ENCODE data around the gene BACE2. TPM values are rescaled to one million over a fixed set of nuclear protein-coding genes. Genes with fewer than 3 reads are reported as not detected.

BACE2 gene
- total RNA-seq, 1 donor from 2014 or later: 16.0 TPM

- Histone ChIP-seq H3K4me1 (peaks cover 11% of the 10 kb centered on the region), H3K27ac (replicated peaks) (no peak overlapping the region), H3K9me3 (replicated peaks) (no peaks in the 10 kb centered on the region), H3K27me3 (ENCODE audit: low read depth) (peaks cover 46% of the 10 kb centered on the region), H3K4me3 (no peak overlapping the region), H3K36me3 (no peaks in the 10 kb centered on the region)
- no peak for TF ChIP-seq CTCF (IDR thresholded peaks at IDR 0.05; ENCODE audit: borderline replicate concordance)
- intact Hi-C loops (cut with micrococcal nuclease): no loop called here
- no peak for DNase-seq
Observed at GRCh38 chr21:41141031-41141457, 26.9 kb upstream of the BACE2 start.

- Histone ChIP-seq H3K27ac (replicated peaks) (no peak overlapping the region), H3K4me3 (no peak overlapping the region), H3K27me3 (ENCODE audit: low read depth) (peaks cover 40% of the 10 kb centered on the region), H3K36me3 (no peaks in the 10 kb centered on the region), H3K9me3 (replicated peaks) (no peaks in the 10 kb centered on the region), H3K4me1 (peaks cover 11% of the 10 kb centered on the region)
- DNase-seq: no peak
- no peak for TF ChIP-seq CTCF (IDR thresholded peaks at IDR 0.05; ENCODE audit: borderline replicate concordance)
- intact Hi-C loops (cut with micrococcal nuclease): no loop called here
Observed at GRCh38 chr21:41142051-41142795, 25.7 kb upstream of the BACE2 start.

GRCh38 chr21:41143596-41144325, 24.2 kb upstream of the BACE2 start:
- Histone ChIP-seq H3K27me3 (ENCODE audit: low read depth) (peaks cover 31% of the 10 kb centered on the region), H3K4me1 (peaks cover 16% of the 10 kb centered on the region), H3K9me3 (replicated peaks) (no peaks in the 10 kb centered on the region), H3K36me3 (no peaks in the 10 kb centered on the region), H3K4me3 (no peak overlapping the region), H3K27ac (replicated peaks) (no peak overlapping the region)
- DNase-seq: no peak
- no peak for TF ChIP-seq CTCF (IDR thresholded peaks at IDR 0.05; ENCODE audit: borderline replicate concordance)
- intact Hi-C loops (cut with micrococcal nuclease): no loop called here

- Histone ChIP-seq H3K4me3 (no peak overlapping the region), H3K9me3 (replicated peaks) (no peaks in the 10 kb centered on the region), H3K36me3 (no peaks in the 10 kb centered on the region), H3K4me1 (peaks cover 10% of the 10 kb centered on the region), H3K27me3 (ENCODE audit: low read depth) (peaks cover 30% of the 10 kb centered on the region), H3K27ac (replicated peaks) (no peak overlapping the region)
- intact Hi-C loops (cut with micrococcal nuclease): no loop called here
- DNase-seq: no peak
- TF ChIP-seq CTCF (IDR thresholded peaks at IDR 0.05; ENCODE audit: borderline replicate concordance): no peak
Observed at GRCh38 chr21:41147096-41147978, 20.6 kb upstream of the BACE2 start.

GRCh38 chr21:41147979-41148355, 20.0 kb upstream of the BACE2 start:
- no peak for DNase-seq
- Histone ChIP-seq H3K4me1 (peaks cover 9% of the 10 kb centered on the region), H3K4me3 (no peak overlapping the region), H3K27ac (replicated peaks) (no peak overlapping the region), H3K9me3 (replicated peaks) (no peaks in the 10 kb centered on the region), H3K36me3 (no peaks in the 10 kb centered on the region), H3K27me3 (ENCODE audit: low read depth) (peaks cover 30% of the 10 kb centered on the region)
- intact Hi-C loops (cut with micrococcal nuclease): no loop called here
- TF ChIP-seq CTCF (IDR thresholded peaks at IDR 0.05; ENCODE audit: borderline replicate concordance): no peak

All from left ventricle myocardium inferior (tissue), 1 donor.